EH (cell line): ENCODE measurements around the gene PPP1R1A.

Experiments used
- DNase-seq: peaks from one replicate; pipeline ENCODE4 v3.0.0-alpha.2; 2015; ENCODE audit warnings: low read depth

Gene PPP1R1A

GRCh38 chr12:54535474-54535873 is 53.0 kb downstream of the PPP1R1A start:
- no peak for DNase-seq

- DNase-seq = no peak
Measured at GRCh38 chr12:54529581-54529980, 58.9 kb downstream of the PPP1R1A start.
